Panc1 (cell line): ENCODE results near the gene HOXC9. TPM values are rescaled to one million over a fixed set of nuclear protein-coding genes. Genes with fewer than 3 reads are reported as not detected.

ENCODE experiments used
- ATAC-seq: fragments of 200-7000 bp; cut with Tn5 transposase; 2 replicates; pipeline ENCODE4 v1.9.1; 2020; ENCODE audit warnings: mild to moderate bottlenecking, moderate library complexity
- BruUV-seq: library from RNA; stranded (reverse); fragments of 400-500 nt; replicated peaks from 2 replicates; lab custom pipeline; 2021; lab: Mats Ljungman, UMichigan
- CTCF ChIA-PET: fragments of 300-600 bp; sonication (Branson Sonifier 250); formaldehyde crosslinking; loops from one replicate; lab custom pipeline; 2022; ENCODE audit warnings: antibody characterized with exemption; lab: Charles Lee
- POLR2A ChIA-PET: fragments of 300-600 bp; sonication (Branson Sonifier 250); formaldehyde crosslinking; loops from one replicate; lab custom pipeline; 2022; ENCODE audit warnings: antibody characterized with exemption; lab: Charles Lee
- DNase-seq: peaks from one replicate; pipeline ENCODE4 v3.0.0-alpha.2; 2010; ENCODE audit warnings: low read depth, low spot score
- H3K27ac ChIP-seq: 2 replicates; pipeline ENCODE4 v1.5.1; 2011; ENCODE audit warnings: mild to moderate bottlenecking, low read length, inconsistent platforms
- H3K27me3 ChIP-seq: fragments of 200-500 bp; sonication (Bioruptor generic); 2 replicates; pipeline ENCODE4 v1.6.0; 2014; ENCODE audit warnings: low read length, inconsistent platforms; ENCODE audit not compliant: control insufficient read depth, insufficient read depth
- H3K36me3 ChIP-seq: fragments of 200-500 bp; sonication (Bioruptor generic); 2 replicates; pipeline ENCODE4 v1.5.1; 2014; ENCODE audit warnings: inconsistent platforms, mild to moderate bottlenecking, low read length, moderate library complexity; ENCODE audit not compliant: control insufficient read depth, insufficient read depth
- H3K4me1 ChIP-seq: 2 replicates; pipeline ENCODE4 v1.5.1; 2011; ENCODE audit warnings: inconsistent platforms, mild to moderate bottlenecking, low read length, moderate library complexity; ENCODE audit not compliant: control insufficient read depth, insufficient read depth
- H3K4me3 ChIP-seq, 2 experiments: 2 replicates each; pipeline ENCODE4 v1.5.1; 2011 to 2012; ENCODE audit warnings: low read depth in 2 of 2, low read length in 2 of 2, mild to moderate bottlenecking in 2 of 2, inconsistent platforms in 1 of 2, moderate library complexity in 1 of 2
- H3K9me3 ChIP-seq: fragments of 200-500 bp; sonication (Bioruptor generic); 2 replicates; pipeline ENCODE4 v1.5.1; 2014; ENCODE audit warnings: low read depth, mild to moderate bottlenecking, inconsistent platforms, low read length, moderate library complexity; ENCODE audit not compliant: control insufficient read depth, insufficient read depth
- CTCF ChIP-seq: fragments of 450-650 bp; IDR thresholded peaks from 2 replicates; pipeline ENCODE4 v1.5.1; 2017; ENCODE audit warnings: mild to moderate bottlenecking
- POLR2AphosphoS5 ChIP-seq: IDR thresholded peaks from 2 replicates; pipeline ENCODE4 v1.6.1; 2012; ENCODE audit warnings: mild to moderate bottlenecking, low read depth, low read length, moderate library complexity
- SIN3A ChIP-seq: IDR thresholded peaks from 2 replicates; pipeline ENCODE4 v1.6.1; 2012; ENCODE audit warnings: low read depth, mild to moderate bottlenecking, low read length, moderate library complexity, borderline replicate concordance; ENCODE audit not compliant: insufficient read depth
- TCF7L2 ChIP-seq: IDR thresholded peaks from 2 replicates; pipeline ENCODE4 v1.6.1; 2011; ENCODE audit warnings: mild to moderate bottlenecking, low read depth, low read length, inconsistent platforms
- in situ Hi-C: cut with HindIII; loops from 2 replicates; pipeline ENCODE4 v1.10.0; 2016; ENCODE audit warnings: low sequenced_read_pairs, low pct_unique_long_range_greater_than_20kb
- intact Hi-C: fragments of 100-400 bp; cut with micrococcal nuclease; formaldehyde crosslinking; loops from one replicate; pipeline ENCODE4 v1.10.0; 2022; ENCODE audit not compliant: unreplicated experiment
- total RNA-seq: library from RNA; stranded (reverse); gene quantifications from one replicate; pipeline ENCODE4 v1.2.1, GENCODE V29; 2021; ENCODE audit not compliant: unreplicated experiment
- TF ChIP-seq, protein P1 (sequence below), 2 experiments: IDR thresholded peaks; 2 replicates each; pipeline ENCODE4 v1.6.1; 2011 to 2012; ENCODE audit warnings: low read depth in 2 of 2, control low read depth in 1 of 2, low read length in 1 of 2, mild to moderate bottlenecking in 1 of 2, moderate library complexity in 1 of 2; ENCODE audit not compliant: insufficient read depth in 1 of 2

The HOXC9 gene
- total RNA-seq, 1 experiment from 2014 or later = 37.2 TPM

GRCh38 chr12:53966385-53967133 lies 33.4 kb upstream of the HOXC9 start:
- DNase-seq = no peak
- in situ Hi-C loops (no loop called here), intact Hi-C loops (no loop called here)
- no peak for ATAC-seq
- H3K27ac ChIP-seq = peak overlapping the region; percentile 100
- H3K4me3 ChIP-seq = no peak overlapping the region
- no peak for TF ChIP-seq CTCF
- no peak for TF ChIP-seq POLR2AphosphoS5
- TF ChIP-seq TCF7L2 = no peak
- no peak for TF ChIP-seq SIN3A
- TF ChIP-seq, protein P1, sequence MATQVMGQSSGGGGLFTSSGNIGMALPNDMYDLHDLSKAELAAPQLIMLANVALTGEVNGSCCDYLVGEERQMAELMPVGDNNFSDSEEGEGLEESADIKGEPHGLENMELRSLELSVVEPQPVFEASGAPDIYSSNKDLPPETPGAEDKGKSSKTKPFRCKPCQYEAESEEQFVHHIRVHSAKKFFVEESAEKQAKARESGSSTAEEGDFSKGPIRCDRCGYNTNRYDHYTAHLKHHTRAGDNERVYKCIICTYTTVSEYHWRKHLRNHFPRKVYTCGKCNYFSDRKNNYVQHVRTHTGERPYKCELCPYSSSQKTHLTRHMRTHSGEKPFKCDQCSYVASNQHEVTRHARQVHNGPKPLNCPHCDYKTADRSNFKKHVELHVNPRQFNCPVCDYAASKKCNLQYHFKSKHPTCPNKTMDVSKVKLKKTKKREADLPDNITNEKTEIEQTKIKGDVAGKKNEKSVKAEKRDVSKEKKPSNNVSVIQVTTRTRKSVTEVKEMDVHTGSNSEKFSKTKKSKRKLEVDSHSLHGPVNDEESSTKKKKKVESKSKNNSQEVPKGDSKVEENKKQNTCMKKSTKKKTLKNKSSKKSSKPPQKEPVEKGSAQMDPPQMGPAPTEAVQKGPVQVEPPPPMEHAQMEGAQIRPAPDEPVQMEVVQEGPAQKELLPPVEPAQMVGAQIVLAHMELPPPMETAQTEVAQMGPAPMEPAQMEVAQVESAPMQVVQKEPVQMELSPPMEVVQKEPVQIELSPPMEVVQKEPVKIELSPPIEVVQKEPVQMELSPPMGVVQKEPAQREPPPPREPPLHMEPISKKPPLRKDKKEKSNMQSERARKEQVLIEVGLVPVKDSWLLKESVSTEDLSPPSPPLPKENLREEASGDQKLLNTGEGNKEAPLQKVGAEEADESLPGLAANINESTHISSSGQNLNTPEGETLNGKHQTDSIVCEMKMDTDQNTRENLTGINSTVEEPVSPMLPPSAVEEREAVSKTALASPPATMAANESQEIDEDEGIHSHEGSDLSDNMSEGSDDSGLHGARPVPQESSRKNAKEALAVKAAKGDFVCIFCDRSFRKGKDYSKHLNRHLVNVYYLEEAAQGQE (IDR thresholded peaks at IDR 0.05; ENCODE audit: insufficient read depth in 1 of 2, low read depth in 2 of 2, low read length in 1 of 2) = no peak
- peaks cover 4% of the 10 kb centered on the region; the same call in 1 of the 2 replicates for H3K36me3 ChIP-seq
- no TSS peak for BruUV-seq
- H3K4me1 ChIP-seq = peaks cover 89% of the 10 kb centered on the region
- ChIA-PET CTCF (no interaction called here), POLR2A (interaction anchor here (0.6 to 1.1 kb wide), 2 partner anchors 14 to 349 kb away, joined by 5 to 7 read pairs; no protein-coding TSS in a partner anchor)
- H3K9me3 ChIP-seq = no peaks in the 10 kb centered on the region
- H3K27me3 ChIP-seq = no peaks in the 10 kb centered on the region

- H3K36me3 ChIP-seq = peaks cover 3% of the 10 kb centered on the region; the same call in 1 of the 2 replicates
- H3K27me3 ChIP-seq = no peaks in the 10 kb centered on the region
- intact Hi-C loops (no loop called here), in situ Hi-C loops (no loop called here)
- peak overlapping the region; percentile 1 to 34; a peak in 2 of 4 replicates for H3K4me3 ChIP-seq
- H3K27ac ChIP-seq = peak overlapping the region; percentile 100
- BruUV-seq = no TSS peak
- TF ChIP-seq TCF7L2 = no peak
- TF ChIP-seq POLR2AphosphoS5 = no peak
- TF ChIP-seq, protein P1 (IDR thresholded peaks at IDR 0.05; ENCODE audit: insufficient read depth in 1 of 2, low read depth in 2 of 2, low read length in 1 of 2) = no peak
- no peak for TF ChIP-seq SIN3A
- TF ChIP-seq CTCF = no peak
- DNase-seq = no peak
- ChIA-PET POLR2A (no interaction called here), CTCF (no interaction called here)
- no peaks in the 10 kb centered on the region for H3K9me3 ChIP-seq
- ATAC-seq = no peak
- peaks cover 99% of the 10 kb centered on the region for H3K4me1 ChIP-seq
These were observed 32.5 kb upstream of the HOXC9 start for GRCh38 chr12:53967421-53967925.
